ENCODE data around the gene EEF1AKMT3.

GRCh38 chr12:57825451-57825850 lies 53.0 kb downstream of the EEF1AKMT3 start:
- no peak for TF ChIP-seq EZH2phosphoT487 (IDR thresholded peaks at IDR 0.05; ENCODE audit: insufficient read depth, low read depth)
- TF ChIP-seq EZH2 (IDR thresholded peaks at IDR 0.05; ENCODE audit: insufficient read depth, poor library complexity, severe bottlenecking), result no peak
